ENCODE data around the gene RPS24. TPM values are rescaled to one million over a fixed set of nuclear protein-coding genes. Genes with fewer than 3 reads are reported as not detected.

The RPS24 gene
- total RNA-seq, 1 donor from 2014 or later = 1,022 TPM

DNA sequence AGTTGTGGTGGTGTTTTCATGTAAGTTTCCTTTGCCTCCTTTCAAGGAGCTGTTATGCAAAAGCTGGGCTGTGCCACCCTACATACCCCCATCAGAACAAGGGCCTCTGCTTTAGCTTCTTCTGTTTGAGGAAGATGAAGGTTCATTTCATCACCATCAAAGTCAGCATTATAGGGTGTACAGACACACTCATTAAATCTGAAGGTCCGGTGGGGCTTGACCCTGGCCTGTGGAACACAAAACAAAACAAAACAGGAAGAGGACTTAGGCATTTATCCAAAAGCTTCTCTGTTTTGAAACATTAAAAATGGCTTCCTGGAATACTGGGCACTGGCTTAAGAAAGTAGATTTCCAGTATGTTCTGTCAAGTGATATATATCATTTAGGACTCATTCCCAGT, 20.1 kb upstream of the RPS24 start:
- Mint-ChIP-seq H3K4me1 (ENCODE audit: unreplicated experiment) (no peaks in the 10 kb centered on the region), H3K9me3 (ENCODE audit: unreplicated experiment) (no peaks in the 10 kb centered on the region), H3K27ac (ENCODE audit: unreplicated experiment) (no peak overlapping the region), H3K4me3 (ENCODE audit: unreplicated experiment) (no peak overlapping the region), H3K27me3 (ENCODE audit: unreplicated experiment) (no peaks in the 10 kb centered on the region), H3K36me3 (ENCODE audit: unreplicated experiment) (peaks cover 56% of the 10 kb centered on the region)
- TF ChIP-seq, protein P1, sequence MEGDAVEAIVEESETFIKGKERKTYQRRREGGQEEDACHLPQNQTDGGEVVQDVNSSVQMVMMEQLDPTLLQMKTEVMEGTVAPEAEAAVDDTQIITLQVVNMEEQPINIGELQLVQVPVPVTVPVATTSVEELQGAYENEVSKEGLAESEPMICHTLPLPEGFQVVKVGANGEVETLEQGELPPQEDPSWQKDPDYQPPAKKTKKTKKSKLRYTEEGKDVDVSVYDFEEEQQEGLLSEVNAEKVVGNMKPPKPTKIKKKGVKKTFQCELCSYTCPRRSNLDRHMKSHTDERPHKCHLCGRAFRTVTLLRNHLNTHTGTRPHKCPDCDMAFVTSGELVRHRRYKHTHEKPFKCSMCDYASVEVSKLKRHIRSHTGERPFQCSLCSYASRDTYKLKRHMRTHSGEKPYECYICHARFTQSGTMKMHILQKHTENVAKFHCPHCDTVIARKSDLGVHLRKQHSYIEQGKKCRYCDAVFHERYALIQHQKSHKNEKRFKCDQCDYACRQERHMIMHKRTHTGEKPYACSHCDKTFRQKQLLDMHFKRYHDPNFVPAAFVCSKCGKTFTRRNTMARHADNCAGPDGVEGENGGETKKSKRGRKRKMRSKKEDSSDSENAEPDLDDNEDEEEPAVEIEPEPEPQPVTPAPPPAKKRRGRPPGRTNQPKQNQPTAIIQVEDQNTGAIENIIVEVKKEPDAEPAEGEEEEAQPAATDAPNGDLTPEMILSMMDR (IDR thresholded peaks at IDR 0.05) = no peak
- no peak for DNase-seq (ENCODE audit: extremely low spot score, unreplicated experiment)

GRCh38 chr10:78015546-78015945, 18.1 kb upstream of the RPS24 start:
- no peaks in the 10 kb centered on the region for H3K9me3 Mint-ChIP-seq (ENCODE audit: unreplicated experiment)
- H3K36me3 Mint-ChIP-seq (ENCODE audit: unreplicated experiment) = peaks cover 49% of the 10 kb centered on the region
- no peak overlapping the region for H3K27ac Mint-ChIP-seq (ENCODE audit: unreplicated experiment)
- TF ChIP-seq, protein P1 (IDR thresholded peaks at IDR 0.05) = no peak
- H3K4me1 Mint-ChIP-seq (ENCODE audit: unreplicated experiment) = no peaks in the 10 kb centered on the region
- H3K4me3 Mint-ChIP-seq (ENCODE audit: unreplicated experiment) = no peak overlapping the region
- no peak for DNase-seq (ENCODE audit: extremely low spot score, unreplicated experiment)
- no peaks in the 10 kb centered on the region for H3K27me3 Mint-ChIP-seq (ENCODE audit: unreplicated experiment)

- no peak overlapping the region for H3K4me3 Mint-ChIP-seq (ENCODE audit: unreplicated experiment)
- no peak overlapping the region for H3K27ac Mint-ChIP-seq (ENCODE audit: unreplicated experiment)
- H3K36me3 Mint-ChIP-seq (ENCODE audit: unreplicated experiment) = peaks cover 57% of the 10 kb centered on the region
- H3K9me3 Mint-ChIP-seq (ENCODE audit: unreplicated experiment) = no peaks in the 10 kb centered on the region
- DNase-seq (ENCODE audit: extremely low spot score, unreplicated experiment) = no peak
- TF ChIP-seq, protein P1 (IDR thresholded peaks at IDR 0.05) = no peak
- H3K27me3 Mint-ChIP-seq (ENCODE audit: unreplicated experiment) = no peaks in the 10 kb centered on the region
- H3K4me1 Mint-ChIP-seq (ENCODE audit: unreplicated experiment) = no peaks in the 10 kb centered on the region
These were observed 15.8 kb upstream of the RPS24 start for GRCh38 chr10:78017856-78018255.

GRCh38 chr10:78019264-78019663, 14.4 kb upstream of the RPS24 start:
- Mint-ChIP-seq H3K27me3 (ENCODE audit: unreplicated experiment) (no peaks in the 10 kb centered on the region), H3K36me3 (ENCODE audit: unreplicated experiment) (peaks cover 53% of the 10 kb centered on the region), H3K4me1 (ENCODE audit: unreplicated experiment) (no peaks in the 10 kb centered on the region), H3K4me3 (ENCODE audit: unreplicated experiment) (no peak overlapping the region), H3K9me3 (ENCODE audit: unreplicated experiment) (no peaks in the 10 kb centered on the region), H3K27ac (ENCODE audit: unreplicated experiment) (no peak overlapping the region)
- no peak for DNase-seq (ENCODE audit: extremely low spot score, unreplicated experiment)
- TF ChIP-seq, protein P1 (IDR thresholded peaks at IDR 0.05) = no peak

- peaks cover 57% of the 10 kb centered on the region for H3K36me3 Mint-ChIP-seq (ENCODE audit: unreplicated experiment)
- H3K27ac Mint-ChIP-seq (ENCODE audit: unreplicated experiment) = no peak overlapping the region
- no peaks in the 10 kb centered on the region for H3K4me1 Mint-ChIP-seq (ENCODE audit: unreplicated experiment)
- TF ChIP-seq, protein P1 (IDR thresholded peaks at IDR 0.05) = no peak
- DNase-seq (ENCODE audit: extremely low spot score, unreplicated experiment) = no peak
- no peaks in the 10 kb centered on the region for H3K9me3 Mint-ChIP-seq (ENCODE audit: unreplicated experiment)
- H3K4me3 Mint-ChIP-seq (ENCODE audit: unreplicated experiment) = no peak overlapping the region
- H3K27me3 Mint-ChIP-seq (ENCODE audit: unreplicated experiment) = no peaks in the 10 kb centered on the region
These were observed 12.5 kb upstream of the RPS24 start for GRCh38 chr10:78021201-78021600.
